Limb (tissue), 2 donors: ENCODE results near the gene MAML2.
A peak's percentile ranks its signal among the peaks of the same experiment; 100 is the strongest.

Experiments used
- DNase-seq, 2 donors: peaks; one replicate each; pipeline ENCODE4 v3.0.0-alpha.2; 2016; ENCODE audit errors: extremely low spot score in 2 of 2

MAML2 gene

DNA sequence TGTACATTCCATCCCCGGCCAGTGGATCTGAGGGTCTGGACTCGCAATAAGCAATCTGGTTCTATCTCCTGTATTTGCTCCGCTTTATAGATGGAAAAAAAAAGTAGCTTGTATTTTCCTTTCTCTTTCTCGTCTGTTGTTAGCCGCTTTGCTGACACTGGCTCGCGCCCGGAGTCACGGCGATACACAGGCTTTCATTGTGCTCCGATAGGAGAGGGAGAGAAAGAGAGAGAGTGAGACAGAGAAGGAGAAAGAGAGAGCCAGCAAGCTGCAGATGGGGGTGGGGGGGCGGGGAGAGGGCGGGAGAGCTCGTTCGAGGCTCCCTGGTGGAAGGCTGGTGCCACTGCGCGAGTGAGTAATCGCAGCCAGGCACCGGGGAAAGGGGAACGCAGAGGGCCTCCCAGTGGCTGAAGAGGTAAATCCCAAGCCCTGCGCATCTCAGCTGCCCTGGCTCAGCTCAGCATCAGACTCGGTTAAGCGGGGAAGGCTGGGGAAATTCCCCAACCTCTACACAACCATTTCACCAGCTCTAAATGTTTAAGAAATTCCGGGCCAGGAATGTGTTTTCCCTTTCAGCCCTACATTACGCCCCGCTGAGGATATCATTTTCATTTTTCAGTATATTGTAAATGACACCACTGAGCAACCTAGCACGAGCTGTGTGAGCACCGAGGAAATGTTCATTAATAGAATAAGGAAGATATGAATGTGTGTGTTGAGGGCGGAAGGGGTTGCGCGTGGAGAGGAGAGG is at the start of gene MAML2:
TSS of gene MAML2 (minus strand) at position 235 of the 751 bp plus-strand sequence. CDS start 1,300 bp downstream, outside the sequence.
- peak; percentile 94 to 95 for DNase-seq

DNA sequence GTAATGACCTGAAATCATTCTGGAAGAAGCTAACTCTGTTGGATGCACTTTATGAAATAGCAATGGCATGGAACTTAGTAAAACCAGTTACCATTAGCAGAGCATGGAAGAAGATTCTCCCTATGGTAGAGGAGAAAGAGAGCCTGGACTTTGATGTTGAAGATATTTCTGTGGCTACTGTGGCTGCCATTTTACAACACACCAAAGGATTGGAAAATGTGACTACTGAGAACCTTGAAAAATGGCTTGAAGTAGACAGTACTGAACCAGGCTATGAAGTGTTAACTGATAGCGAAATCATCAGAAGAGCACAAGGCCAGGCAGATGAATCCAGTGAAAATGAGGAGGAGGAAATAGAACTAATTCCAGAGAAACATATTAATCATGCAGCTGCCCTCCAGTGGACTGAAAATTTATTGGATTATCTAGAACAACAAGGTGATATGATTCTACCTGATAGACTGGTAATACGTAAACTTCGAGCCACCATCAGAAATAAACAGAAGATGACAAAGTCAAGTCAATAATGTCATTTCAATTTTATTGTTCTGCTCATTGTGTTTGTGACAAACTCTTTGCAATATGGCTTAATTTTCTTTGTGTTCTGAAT is 48.8 kb upstream of the MAML2 start:
- no peak for DNase-seq

DNA sequence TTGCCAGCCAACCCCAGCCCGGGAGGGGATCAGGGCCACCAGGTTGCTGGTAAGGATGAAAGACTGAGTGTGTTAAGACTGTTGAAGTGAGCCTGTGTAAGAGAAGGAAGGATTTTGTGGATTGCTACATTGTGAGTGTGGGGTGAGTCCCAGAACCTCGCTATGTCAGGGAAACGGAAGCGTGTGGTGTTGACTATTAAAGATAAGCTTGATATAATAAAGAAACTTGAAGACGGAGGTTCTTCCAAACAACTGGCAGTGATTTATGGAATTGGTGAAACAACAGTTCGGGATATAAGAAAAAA is 47.4 kb upstream of the MAML2 start:
- peak in 1 of 2 donors; percentile 2 for DNase-seq

DNA sequence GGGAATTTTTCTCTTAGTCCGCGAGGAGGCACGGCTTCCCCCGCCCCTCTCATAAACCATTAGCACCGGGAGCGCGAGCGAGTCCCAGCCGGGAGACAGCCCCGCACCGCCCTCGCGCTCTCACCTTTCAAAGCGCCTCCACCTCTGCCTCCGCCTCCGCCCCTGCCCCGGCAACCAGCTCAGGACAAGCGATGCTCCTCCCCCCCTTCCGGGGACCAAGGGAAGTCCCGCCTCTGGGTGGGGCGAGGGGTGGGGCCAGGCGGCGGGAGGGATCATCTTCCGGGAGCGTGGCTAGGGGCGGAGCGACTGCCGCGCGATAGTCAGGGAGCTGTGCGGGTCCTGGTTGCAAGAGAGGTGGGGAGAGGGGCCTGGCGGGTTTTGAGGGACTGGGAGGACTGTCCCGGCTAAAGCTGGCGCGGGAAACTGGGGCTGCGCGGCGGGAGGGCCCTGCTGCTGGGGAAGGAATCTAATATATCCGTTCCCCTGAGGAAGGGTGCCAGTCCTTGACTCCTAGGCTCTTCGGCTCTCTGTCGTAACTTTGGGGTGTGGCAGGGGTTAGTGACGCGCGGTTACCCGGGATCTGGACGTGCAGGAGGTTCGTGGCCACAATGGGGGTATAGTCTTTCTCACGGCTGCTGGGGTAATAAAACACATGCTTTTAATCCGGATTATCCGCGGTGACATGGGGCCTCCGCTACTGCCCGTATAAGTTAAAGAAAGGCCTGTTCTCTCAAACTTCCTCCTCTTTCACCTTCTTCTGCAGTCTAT is 46.9 kb upstream of the MAML2 start, which contains the start of the genes CCDC82 and JRKL:
TSS of gene CCDC82 (minus strand) at position 193 of the 768 bp plus-strand sequence. CDS start 5,165 bp downstream, outside the sequence.
TSS of gene JRKL (plus strand) at position 294 of the 768 bp plus-strand sequence. CDS start 637 bp downstream, outside the sequence.
- peak; percentile 96 to 99 for DNase-seq

DNA sequence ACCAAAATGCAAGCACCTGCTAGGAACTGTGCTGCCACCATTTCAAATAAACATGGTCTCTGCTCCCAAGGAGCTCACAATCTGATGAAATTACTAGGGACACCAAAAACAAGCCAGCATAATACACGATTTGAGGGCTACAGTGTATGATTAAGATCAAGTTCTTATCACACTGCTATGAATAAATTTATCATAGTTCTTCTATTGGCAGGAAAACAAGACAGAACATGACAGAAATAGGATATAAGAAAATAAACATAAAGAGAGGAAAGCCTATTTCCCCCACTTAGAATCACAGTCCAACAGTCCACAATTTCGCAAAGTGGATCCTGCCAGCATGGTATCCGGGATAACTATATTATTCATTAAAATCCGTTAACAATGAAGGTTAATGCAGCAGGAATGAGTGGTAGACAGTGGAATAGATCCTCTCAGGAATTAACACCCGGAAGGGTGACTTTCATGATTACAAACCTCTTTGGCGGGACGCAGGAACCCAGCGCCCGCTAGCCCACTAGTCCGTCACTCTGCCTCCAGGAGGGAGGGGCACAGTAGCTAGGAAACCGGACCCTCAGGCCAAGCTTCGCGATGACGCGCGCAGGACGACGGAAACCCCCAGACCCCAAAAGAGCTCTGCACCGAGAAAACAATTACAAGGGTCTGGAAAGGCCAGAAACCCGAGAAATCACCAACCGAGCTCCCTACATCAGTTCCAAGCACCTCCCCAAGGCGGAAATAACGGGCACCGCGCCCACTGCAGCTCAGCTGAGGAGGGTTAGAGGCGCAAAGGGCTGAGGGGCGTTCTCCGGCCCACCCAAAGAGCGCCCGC is 46.1 kb upstream of the MAML2 start:
- no peak for DNase-seq

DNA sequence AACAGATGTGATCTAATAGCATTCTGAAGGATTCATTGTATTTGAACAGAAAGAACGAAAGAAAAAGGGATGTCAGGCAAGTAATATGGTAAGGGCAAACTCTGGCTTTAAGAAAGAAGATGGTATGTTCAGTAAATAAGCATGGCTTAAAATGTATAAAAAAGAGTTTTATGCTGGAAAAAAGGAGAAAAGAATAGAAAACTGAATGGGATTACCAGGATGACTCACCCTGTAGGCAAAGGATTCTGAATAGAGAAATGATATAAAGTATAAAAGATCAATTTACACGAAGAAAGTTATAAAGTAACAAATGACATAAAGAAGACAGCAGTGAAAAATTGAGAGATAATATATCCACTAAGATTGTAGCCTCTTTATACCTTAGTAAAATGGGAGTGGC is 42.2 kb upstream of the MAML2 start:
- no peak for DNase-seq

DNA sequence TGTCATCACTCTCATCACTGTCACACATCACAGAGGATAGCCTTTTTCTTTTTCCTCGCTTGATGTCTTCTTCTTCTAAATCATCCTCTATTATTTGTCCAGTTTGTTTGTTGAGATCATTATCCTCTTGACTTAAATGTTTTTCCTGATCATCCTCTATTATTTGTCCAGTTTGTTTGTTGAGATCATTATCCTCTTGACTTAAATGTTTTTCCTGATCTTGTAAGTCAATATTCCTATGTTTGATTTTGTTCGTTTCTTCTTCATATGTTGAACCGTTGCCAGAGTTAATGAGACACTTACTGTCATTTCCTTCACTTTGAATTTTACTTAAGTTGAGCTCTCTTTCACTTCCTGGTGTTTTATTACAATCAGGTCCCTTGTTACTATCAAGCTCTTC is 41.2 kb upstream of the MAML2 start:
- no peak for DNase-seq

DNA sequence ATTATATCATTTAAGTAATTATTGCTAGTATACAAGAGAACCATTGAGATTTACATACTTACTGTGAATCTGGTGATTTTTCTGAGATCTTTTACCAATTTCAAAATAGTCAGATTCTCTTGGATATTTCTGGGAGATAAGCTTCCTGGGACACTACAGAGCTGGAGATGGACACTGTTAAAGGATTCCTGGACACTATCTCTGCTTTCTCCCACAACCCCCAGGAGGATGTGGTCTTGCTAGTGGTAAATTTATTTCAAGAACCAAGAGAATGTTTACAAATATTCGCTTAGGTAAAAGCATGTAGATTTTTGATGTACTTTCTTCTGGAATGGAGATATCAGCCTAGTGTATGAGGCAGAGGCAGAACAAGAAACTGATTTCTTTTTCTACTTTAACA is 33.8 kb upstream of the MAML2 start:
- no peak for DNase-seq

DNA sequence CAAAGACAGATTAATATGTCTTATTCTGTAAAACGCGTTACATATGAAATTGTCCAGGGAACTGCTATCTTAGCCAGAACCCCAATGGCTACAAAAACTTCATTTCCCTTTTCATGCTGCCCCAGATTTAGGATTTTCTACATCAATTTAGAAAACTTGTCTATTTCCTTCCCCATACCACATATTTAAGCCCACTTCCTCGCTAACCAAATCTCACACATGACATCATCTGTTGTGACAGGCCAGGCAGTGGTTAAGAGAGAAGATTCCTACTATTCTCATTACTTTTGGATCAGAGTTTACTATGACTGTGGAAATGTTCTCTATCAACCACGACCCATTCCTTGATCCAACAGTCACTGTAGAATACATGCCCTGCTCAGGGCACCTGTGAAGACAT is 30.8 kb upstream of the MAML2 start:
- no peak for DNase-seq

DNA sequence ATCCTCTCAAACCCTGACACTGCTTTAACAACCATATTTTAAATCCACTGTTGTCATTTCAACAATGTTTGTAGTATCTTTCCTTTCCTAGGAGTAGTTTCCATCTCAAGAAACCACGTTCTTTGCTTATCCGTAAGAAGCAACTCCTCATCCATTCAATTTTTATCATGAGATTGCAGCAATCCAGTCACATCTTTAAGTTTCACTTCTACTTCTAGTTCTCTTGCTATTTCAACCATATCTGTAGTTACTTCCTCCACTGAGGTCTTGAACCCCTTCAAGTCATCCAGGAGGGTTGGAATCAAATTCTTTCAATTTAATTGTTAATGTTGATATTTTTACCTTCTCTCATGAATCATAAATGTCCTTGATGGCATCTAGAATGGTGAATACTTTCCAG is 24.3 kb upstream of the MAML2 start:
- no peak for DNase-seq

DNA sequence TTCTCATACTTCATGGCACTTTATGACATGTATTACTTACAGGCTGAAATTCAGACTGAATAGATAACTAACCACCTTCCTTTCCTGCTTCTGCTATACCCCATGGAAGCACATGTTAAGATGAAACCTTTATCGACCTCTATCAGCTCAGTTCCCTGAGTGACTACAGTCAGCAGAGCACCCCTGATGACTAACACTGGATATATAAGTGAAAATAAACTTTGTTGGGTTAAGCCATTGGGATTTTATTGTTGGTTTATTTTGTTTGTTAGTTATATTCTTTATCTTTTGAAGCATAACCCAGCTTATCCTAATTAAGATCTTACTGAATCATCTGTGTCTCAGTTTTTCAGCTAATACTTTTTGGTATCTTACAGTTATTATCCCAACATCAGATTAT is 23.0 kb upstream of the MAML2 start:
- DNase-seq = no peak

DNA sequence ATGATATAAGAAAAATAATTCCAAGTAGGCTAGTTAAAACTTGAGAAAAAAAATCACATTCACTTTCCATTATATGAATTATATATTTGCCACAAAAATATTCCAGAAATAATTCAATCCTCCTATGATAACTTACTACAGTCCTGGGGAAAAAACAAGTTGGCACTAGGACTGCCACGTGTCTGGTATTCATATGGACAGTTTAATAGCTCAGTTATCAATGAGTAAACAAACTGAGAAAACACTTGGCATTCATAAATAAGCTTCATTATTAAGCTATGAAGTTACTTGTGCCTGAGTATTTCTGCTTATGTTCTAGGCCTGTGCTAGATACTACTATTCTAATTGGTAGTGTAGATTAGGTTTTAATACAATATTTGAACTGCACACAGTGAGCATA is 22.5 kb upstream of the MAML2 start:
- no peak for DNase-seq

DNA sequence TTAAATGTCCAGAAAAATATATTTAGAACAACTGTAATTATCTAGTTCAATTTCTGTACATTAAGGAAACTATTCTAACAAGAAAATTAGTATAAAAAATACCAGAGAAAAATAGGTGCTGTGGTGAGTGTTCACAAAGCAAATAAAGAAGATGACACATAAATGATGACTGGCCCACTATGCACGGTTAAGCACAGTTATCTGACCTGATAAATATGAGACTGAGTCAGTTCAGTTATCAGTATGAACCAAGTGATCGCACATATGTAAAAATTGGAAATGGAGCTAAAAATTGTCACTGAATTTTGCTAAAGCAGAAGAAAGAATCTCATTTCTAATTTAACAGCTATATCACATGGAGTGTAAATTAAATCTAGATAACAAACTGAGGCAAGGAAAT is 18.8 kb upstream of the MAML2 start:
- DNase-seq = no peak

DNA sequence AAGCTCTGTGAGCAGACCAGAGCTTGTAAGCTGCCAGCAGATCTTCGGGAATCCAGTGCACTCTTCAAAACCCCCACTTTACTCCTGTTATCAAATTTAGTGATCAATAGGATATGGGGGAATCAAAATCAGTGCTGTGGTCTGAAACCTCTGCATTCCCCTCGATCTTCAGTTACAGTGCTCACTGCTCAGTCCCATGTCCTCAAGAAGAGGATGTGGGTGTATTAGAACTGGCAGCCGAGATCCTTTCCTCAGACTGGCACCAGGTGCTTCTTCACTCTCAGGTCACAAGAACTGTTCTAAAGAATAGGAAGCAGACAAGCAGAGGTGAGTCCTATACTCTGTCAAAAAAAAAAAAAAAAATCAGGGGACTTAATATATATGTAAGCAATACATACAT is 15.3 kb upstream of the MAML2 start:
- DNase-seq = no peak

DNA sequence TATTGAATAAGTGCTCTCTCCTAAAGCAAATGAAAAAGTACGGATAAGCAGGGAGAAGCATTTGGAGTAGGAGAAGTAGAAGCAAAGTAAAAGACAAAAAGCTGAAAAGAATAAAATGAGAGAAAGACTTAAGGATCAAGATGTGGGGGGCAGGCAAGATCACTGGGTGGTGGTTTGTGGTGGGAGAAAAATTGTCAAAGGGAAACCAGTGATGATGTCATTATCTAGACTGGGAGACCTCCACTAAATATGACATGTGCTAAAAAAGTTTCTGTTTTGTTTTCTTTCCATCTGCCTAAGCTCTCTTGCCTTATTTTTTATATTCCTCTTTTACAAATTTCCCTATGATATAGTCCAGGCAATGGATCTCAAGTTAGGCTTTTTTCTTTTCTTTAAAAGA is 14.8 kb upstream of the MAML2 start:
- no peak for DNase-seq

DNA sequence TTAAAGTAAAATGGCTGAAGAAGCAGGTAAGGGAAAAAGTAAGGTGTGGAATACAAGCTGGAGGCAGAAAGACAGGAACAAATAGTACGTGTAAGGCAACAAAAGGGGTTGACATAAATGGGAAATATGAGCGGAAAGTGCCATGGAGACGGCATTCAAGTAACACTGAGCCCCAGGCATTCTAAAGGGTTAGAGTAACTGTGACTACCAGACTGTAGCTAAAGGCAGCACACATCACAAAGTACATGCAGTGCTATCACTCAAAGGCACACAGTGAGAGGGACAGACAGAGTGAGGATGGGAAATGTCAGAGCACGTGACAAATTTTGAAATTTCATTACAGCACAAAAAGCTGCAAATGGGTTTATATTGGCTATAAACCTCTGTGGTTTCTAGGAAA is 13.9 kb upstream of the MAML2 start:
- no peak for DNase-seq

DNA sequence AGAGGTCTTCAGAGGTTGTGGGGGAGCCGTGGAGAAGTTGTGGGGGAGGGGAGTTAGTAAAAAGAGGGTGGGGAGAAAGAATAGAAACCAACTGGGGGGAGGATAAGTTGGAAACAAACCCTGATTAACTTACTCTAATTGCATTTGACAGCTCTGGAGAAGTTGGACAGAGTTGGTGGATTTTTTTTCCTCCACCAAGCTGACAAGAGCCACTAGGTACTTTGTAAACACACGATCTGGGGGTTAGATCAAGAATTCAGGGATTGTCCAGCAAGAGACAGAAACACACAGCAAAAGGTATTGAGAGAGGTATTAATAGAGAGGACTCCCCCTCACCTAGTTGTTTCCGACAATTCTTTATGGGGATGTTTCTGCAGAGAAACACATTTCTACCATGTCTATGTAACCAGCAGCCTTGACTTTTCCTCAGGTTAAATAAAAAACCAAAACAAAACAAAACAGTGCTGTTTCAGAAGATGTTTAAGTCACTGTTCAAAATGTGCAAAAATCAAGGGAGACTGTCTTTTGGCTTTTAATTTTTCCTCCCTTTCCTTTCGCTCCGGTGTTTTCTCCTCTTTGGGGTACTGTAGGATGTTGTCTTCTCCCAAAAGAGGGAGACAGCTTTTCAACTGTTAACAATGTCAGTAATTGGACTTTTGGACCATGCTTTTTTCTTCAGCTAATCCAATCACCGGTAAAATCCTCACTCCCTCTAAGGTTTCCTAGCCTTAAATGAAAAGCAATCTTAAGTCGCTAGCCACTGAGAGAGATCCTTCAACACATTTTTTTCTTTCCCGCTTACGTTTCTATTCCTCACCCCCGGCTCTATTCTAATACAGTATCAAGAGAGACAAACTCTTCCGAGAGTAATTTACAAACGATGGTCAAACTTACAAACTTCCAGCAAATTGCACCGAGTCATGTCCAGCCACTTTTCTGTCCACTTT is 708 bp downstream of the MAML2 start:
- DNase-seq = no peak

DNA sequence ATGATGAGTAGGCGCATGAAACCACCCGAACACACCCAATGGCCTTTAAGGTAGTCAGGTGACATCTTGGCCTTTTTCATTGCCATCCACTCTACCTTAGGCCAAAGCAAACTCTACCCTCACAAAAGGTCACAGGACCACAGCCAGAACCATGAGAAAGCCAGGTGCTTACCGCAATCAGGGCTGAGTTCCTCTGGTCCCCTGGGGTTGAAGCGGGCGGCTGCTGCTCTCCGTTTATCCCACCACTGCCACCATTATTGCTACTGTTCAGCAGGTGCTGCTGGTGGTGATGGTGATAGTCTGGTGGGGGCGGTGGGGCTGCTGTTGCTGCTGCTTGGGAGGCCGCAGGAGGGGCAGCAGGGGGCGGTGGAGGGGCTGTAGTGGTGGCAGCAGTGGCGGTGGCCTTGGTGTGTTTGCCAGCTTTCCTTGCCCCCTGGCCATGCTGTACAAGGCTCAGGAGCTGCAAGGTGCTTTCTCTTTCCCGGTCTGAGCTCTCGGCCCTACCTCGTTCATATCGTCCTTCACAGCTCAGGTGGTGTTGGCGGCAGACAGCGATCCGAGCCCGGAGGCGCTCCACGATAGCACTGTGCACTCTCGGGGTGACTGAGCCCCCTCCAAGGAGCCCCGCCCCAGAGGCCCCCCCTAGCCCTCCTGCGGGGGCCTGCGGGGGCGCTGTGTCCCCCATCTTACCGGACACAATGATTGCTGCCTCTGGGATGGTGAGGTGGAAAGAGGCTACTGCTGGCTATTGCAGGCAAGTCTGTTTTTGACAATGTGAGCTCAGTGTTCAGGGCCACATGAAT is 1.6 kb downstream of the MAML2 start:
- peak in 1 of 2 donors; percentile 78 for DNase-seq

DNA sequence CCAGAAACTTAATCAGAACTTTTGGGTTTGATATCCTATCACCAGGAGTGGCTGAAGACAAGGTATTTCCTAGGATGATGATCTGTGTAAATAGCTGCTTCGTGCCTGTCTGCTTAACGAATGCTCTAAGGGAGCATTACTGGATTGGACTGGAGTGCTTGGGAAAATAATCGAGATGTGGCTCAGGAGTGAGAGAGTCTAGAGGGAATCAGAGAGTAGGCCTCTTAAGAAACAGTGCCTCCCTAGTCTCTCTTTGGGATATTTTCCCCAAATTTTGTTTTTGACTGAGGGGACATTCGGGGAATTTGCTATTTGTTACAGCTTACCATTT is 2.5 kb downstream of the MAML2 start:
- no peak for DNase-seq
